Thoracic aorta (tissue), 2 donors: Measurements from ENCODE around the gene NFIC. TPM values are rescaled to one million over a fixed set of nuclear protein-coding genes. Genes with fewer than 3 reads are reported as not detected.
A peak's percentile ranks its signal among the peaks of the same experiment; 100 is the strongest.

Experiments
- ATAC-seq: fragments of 150-250 bp; one replicate; pipeline ENCODE4 v1.8.0; 2017; ENCODE audit warnings: low read depth; ENCODE audit not compliant: insufficient number of reproducible peaks, low FRiP score
- DNase-seq: peaks from one replicate; pipeline ENCODE4 v3.0.0-alpha.2; 2020; ENCODE audit warnings: low spot score
- H3K27ac ChIP-seq, 2 donors: fragments of 200-600 bp; sonication (generic); 1 replicate in 1 of 2; 2 replicates in 1 of 2; pipeline ENCODE4 v1.5.1; 2016; ENCODE audit warnings: mild to moderate bottlenecking in 2 of 2, moderate library complexity in 2 of 2
- H3K27me3 ChIP-seq: fragments of 200-600 bp; sonication (generic); replicated peaks from 2 replicates; pipeline ENCODE4 v1.6.0; 2016; ENCODE audit warnings: mild to moderate bottlenecking; ENCODE audit not compliant: insufficient read depth
- H3K36me3 ChIP-seq: fragments of 200-600 bp; sonication (generic); one replicate; pipeline ENCODE4 v1.5.1; 2016
- H3K4me1 ChIP-seq, 2 donors: fragments of 200-600 bp; sonication (generic); 1 replicate in 1 of 2; 2 replicates in 1 of 2; pipeline versions ENCODE4 v1.5.1 to v1.6.0; 2016; ENCODE audit warnings: low read depth in 2 of 2, mild to moderate bottlenecking in 1 of 2; ENCODE audit not compliant: control insufficient read depth in 1 of 2
- H3K4me3 ChIP-seq: fragments of 200-600 bp; sonication (generic); 2 replicates; pipeline ENCODE4 v1.5.1; 2016; ENCODE audit warnings: mild to moderate bottlenecking
- H3K9me3 ChIP-seq: fragments of 200-600 bp; sonication (generic); 2 replicates; pipeline ENCODE4 v1.5.1; 2016
- total RNA-seq, 2 donors: library from RNA; depleted of rRNA; stranded (reverse); fragments of >200 nt; gene quantifications; one replicate each; pipeline versions ENCODE4 v1.1.0 to v1.2.3, GENCODE V29; 2016
- TF ChIP-seq, protein P1 (sequence below): fragments of 200-600 bp; sonication (generic); IDR thresholded peaks from one replicate; pipeline ENCODE4 v1.5.1; 2019; ENCODE audit warnings: antibody characterized with exemption

NFIC gene
- total RNA-seq, 2 donors from 2014 or later = 178 to 203 TPM

- H3K27ac ChIP-seq = peak overlapping the region in 1 of 2 donors; percentile 31
- no peaks in the 10 kb centered on the region for H3K9me3 ChIP-seq
- TF ChIP-seq, protein P1, sequence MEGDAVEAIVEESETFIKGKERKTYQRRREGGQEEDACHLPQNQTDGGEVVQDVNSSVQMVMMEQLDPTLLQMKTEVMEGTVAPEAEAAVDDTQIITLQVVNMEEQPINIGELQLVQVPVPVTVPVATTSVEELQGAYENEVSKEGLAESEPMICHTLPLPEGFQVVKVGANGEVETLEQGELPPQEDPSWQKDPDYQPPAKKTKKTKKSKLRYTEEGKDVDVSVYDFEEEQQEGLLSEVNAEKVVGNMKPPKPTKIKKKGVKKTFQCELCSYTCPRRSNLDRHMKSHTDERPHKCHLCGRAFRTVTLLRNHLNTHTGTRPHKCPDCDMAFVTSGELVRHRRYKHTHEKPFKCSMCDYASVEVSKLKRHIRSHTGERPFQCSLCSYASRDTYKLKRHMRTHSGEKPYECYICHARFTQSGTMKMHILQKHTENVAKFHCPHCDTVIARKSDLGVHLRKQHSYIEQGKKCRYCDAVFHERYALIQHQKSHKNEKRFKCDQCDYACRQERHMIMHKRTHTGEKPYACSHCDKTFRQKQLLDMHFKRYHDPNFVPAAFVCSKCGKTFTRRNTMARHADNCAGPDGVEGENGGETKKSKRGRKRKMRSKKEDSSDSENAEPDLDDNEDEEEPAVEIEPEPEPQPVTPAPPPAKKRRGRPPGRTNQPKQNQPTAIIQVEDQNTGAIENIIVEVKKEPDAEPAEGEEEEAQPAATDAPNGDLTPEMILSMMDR = no peak
- no peak for ATAC-seq
- no peaks in the 10 kb centered on the region for H3K27me3 ChIP-seq
- peaks cover 9 to 33% of the 10 kb centered on the region in 2 donors for H3K4me1 ChIP-seq
- H3K36me3 ChIP-seq = no peaks in the 10 kb centered on the region
- DNase-seq = no peak
- H3K4me3 ChIP-seq = peak overlapping the region; percentile 76
Observed at GRCh38 chr19:3358689-3359014, 7.7 kb upstream of the NFIC start.

DNA sequence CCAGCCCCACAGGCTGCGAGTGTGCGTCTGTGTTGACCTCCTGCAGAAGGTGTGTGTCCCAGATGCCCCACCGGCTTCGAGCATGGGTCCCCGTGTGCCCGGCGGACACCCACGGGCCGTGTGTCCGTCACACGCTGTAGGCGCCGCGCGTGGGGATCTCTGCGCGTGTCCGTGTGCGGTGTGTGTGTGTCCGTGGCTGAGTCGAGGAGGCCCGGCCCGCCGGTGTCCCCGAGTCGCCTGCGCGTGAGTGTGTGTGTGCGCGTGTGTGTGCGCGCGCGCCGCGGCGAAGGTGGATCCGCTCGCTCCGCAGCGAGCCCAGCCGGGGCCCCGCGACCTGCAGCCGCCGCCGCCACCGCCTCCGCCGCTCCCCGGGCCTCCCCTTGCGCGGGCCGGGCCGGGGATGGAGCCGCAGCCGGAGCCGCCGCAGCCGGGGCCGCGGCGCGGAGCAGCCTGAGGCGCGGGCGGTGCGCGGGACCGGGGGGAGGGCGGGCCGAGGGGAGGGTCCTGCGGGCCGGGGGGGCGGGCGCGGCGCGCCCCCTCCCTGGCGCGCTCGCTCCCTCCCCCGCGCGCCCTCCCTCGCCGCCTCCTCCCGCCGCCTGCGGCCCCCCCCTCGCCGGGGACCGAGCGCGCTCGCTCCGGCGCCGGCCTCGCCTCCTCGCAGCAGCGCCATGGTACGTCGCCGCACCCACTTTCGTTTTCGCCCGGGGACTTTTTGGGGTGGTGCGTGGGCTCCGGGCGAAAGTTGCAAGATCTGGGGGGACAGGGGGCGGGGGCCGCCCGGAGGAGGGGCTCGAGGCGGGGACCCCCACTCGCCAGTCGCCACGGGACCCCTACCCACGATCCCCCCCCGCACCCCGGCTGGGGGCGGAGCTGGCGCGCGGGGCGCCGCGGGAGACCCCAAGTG lies 7.1 kb upstream of the NFIC start:
- TF ChIP-seq, protein P1 = no peak
- DNase-seq (no peak), ATAC-seq (peak; percentile 9)
- Histone ChIP-seq H3K27me3 (no peaks in the 10 kb centered on the region), H3K4me1 (peaks cover 9 to 35% of the 10 kb centered on the region in 2 donors), H3K4me3 (peak overlapping the region; percentile 98), H3K27ac (peak overlapping the region; percentile 97 to 99), H3K36me3 (no peaks in the 10 kb centered on the region), H3K9me3 (no peaks in the 10 kb centered on the region)

DNA sequence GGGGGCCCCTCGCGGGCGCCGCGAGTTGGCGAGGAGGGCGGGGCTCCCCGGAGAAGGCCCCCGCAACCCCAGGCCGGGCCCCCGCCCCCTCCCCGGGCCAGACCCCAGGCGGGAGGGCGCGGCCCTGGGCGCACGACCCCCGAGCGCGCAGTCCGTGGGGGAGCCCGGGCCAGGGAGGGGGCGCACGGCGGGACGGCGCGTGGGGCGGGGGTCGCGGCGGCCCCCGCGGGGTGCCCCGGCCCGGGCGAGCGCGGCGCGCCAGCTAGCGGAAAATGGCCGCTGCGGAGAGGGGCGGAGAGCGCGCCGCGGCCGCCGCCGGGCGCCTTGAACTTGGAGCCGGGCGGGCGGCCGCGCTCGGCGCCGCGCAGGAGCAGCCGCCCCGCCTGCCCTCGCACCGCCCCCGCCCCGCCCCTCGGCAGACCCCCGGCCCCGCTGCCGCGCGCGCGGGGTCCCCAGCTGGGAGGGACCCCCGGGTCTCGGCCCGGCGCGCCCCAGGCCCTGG lies 6.4 kb upstream of the NFIC start:
- H3K27ac ChIP-seq = peak overlapping the region; percentile 97 to 99
- ATAC-seq (no peak), DNase-seq (no peak)
- no peaks in the 10 kb centered on the region for H3K27me3 ChIP-seq
- TF ChIP-seq, protein P1 = no peak
- no peaks in the 10 kb centered on the region for H3K9me3 ChIP-seq
- no peaks in the 10 kb centered on the region for H3K36me3 ChIP-seq
- H3K4me3 ChIP-seq = peak overlapping the region; percentile 98
- peaks cover 13 to 41% of the 10 kb centered on the region in 2 donors for H3K4me1 ChIP-seq

- Histone ChIP-seq H3K27me3 (no peaks in the 10 kb centered on the region), H3K4me1 (peaks cover 20 to 48% of the 10 kb centered on the region in 2 donors), H3K36me3 (no peaks in the 10 kb centered on the region), H3K9me3 (no peaks in the 10 kb centered on the region), H3K4me3 (peak overlapping the region; percentile 81), H3K27ac (peak overlapping the region; percentile 86)
- peak; percentile 18 for ATAC-seq
- TF ChIP-seq, protein P1 = no peak
- no peak for DNase-seq
Observed at GRCh38 chr19:3360421-3361383, 5.7 kb upstream of the NFIC start.
